ENCODE measurements around the gene TSPYL6. TPM values are rescaled to one million over a fixed set of nuclear protein-coding genes. Genes with fewer than 3 reads are reported as not detected.
A peak's percentile ranks its signal among the peaks of the same experiment; 100 is the strongest.

Gene TSPYL6
- total RNA-seq, 1 donor from 2014 or later, result not detected

- Histone ChIP-seq H3K4me2 (ENCODE audit: low read length) (no peak overlapping the region), H3K27ac (ENCODE audit: low read depth, low read length) (no peak overlapping the region), H3K36me3 (ENCODE audit: insufficient read depth, low read length) (no peaks in the 10 kb centered on the region), H3K9ac (ENCODE audit: low read length) (no peak overlapping the region), H3K4me3 (ENCODE audit: insufficient read depth, low read depth, low read length) (no peak overlapping the region), H3K4me1 (ENCODE audit: insufficient read depth, low read length) (no peaks in the 10 kb centered on the region), H3K27me3 (ENCODE audit: insufficient read depth, low read length) (no peaks in the 10 kb centered on the region), H3K79me2 (ENCODE audit: insufficient read depth, low read length) (no peaks in the 10 kb centered on the region), H3K9me3 (ENCODE audit: insufficient read depth, low read depth, low read length) (no peaks in the 10 kb centered on the region), H2AFZ (ENCODE audit: low read depth, low read length) (no peak overlapping the region), H4K20me1 (ENCODE audit: insufficient read depth, low read length) (no peaks in the 10 kb centered on the region)
- no peaks in the 10 kb centered on the region for H3K27me3 Mint-ChIP-seq (ENCODE audit: low read depth, unreplicated experiment)
- DNase-seq (ENCODE audit: low read depth) (peak; percentile 54), FAIRE-seq (peak; percentile 74)
- peak overlapping the region; percentile 91 for H3K27ac Mint-ChIP-seq (ENCODE audit: unreplicated experiment)
- TF ChIP-seq EZH2 (IDR thresholded peaks at IDR 0.05; ENCODE audit: insufficient read depth, low read length), result no peak
- TF ChIP-seq, protein P1, sequence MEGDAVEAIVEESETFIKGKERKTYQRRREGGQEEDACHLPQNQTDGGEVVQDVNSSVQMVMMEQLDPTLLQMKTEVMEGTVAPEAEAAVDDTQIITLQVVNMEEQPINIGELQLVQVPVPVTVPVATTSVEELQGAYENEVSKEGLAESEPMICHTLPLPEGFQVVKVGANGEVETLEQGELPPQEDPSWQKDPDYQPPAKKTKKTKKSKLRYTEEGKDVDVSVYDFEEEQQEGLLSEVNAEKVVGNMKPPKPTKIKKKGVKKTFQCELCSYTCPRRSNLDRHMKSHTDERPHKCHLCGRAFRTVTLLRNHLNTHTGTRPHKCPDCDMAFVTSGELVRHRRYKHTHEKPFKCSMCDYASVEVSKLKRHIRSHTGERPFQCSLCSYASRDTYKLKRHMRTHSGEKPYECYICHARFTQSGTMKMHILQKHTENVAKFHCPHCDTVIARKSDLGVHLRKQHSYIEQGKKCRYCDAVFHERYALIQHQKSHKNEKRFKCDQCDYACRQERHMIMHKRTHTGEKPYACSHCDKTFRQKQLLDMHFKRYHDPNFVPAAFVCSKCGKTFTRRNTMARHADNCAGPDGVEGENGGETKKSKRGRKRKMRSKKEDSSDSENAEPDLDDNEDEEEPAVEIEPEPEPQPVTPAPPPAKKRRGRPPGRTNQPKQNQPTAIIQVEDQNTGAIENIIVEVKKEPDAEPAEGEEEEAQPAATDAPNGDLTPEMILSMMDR (IDR thresholded peaks at IDR 0.05; ENCODE audit: insufficient read depth, low read depth, low read length), result no peak
- peaks cover 2% of the 10 kb centered on the region for H3K36me3 Mint-ChIP-seq (ENCODE audit: low read depth, unreplicated experiment)
- H3K4me3 Mint-ChIP-seq (ENCODE audit: unreplicated experiment), result no peak overlapping the region
- no peaks in the 10 kb centered on the region for H3K9me3 Mint-ChIP-seq (ENCODE audit: unreplicated experiment)
- peaks cover 11% of the 10 kb centered on the region for H3K4me1 Mint-ChIP-seq (ENCODE audit: low read depth, unreplicated experiment)
These were observed 18.8 kb upstream of the TSPYL6 start for GRCh38 chr2:54274781-54275242.

GRCh38 chr2:54271843-54272627 is 16.0 kb upstream of the TSPYL6 start:
- Histone ChIP-seq H3K9ac (ENCODE audit: low read length) (no peak overlapping the region), H3K27me3 (ENCODE audit: insufficient read depth, low read length) (no peaks in the 10 kb centered on the region), H3K4me3 (ENCODE audit: insufficient read depth, low read depth, low read length) (no peak overlapping the region), H3K9me3 (ENCODE audit: insufficient read depth, low read depth, low read length) (no peaks in the 10 kb centered on the region), H3K36me3 (ENCODE audit: insufficient read depth, low read length) (no peaks in the 10 kb centered on the region), H3K4me1 (ENCODE audit: insufficient read depth, low read length) (no peaks in the 10 kb centered on the region), H3K79me2 (ENCODE audit: insufficient read depth, low read length) (no peaks in the 10 kb centered on the region), H3K4me2 (ENCODE audit: low read length) (no peak overlapping the region), H3K27ac (ENCODE audit: low read depth, low read length) (no peak overlapping the region), H4K20me1 (ENCODE audit: insufficient read depth, low read length) (no peaks in the 10 kb centered on the region), H2AFZ (ENCODE audit: low read depth, low read length) (no peak overlapping the region)
- peaks cover 2% of the 10 kb centered on the region for H3K36me3 Mint-ChIP-seq (ENCODE audit: low read depth, unreplicated experiment)
- no peaks in the 10 kb centered on the region for H3K9me3 Mint-ChIP-seq (ENCODE audit: unreplicated experiment)
- TF ChIP-seq, protein P1 (IDR thresholded peaks at IDR 0.05; ENCODE audit: insufficient read depth, low read depth, low read length), result no peak
- no peak for TF ChIP-seq EZH2 (IDR thresholded peaks at IDR 0.05; ENCODE audit: insufficient read depth, low read length)
- no peak overlapping the region for H3K27ac Mint-ChIP-seq (ENCODE audit: unreplicated experiment)
- no peaks in the 10 kb centered on the region for H3K27me3 Mint-ChIP-seq (ENCODE audit: low read depth, unreplicated experiment)
- FAIRE-seq (no peak), DNase-seq (ENCODE audit: low read depth) (no peak)
- peaks cover 11% of the 10 kb centered on the region for H3K4me1 Mint-ChIP-seq (ENCODE audit: low read depth, unreplicated experiment)
- H3K4me3 Mint-ChIP-seq (ENCODE audit: unreplicated experiment), result no peak overlapping the region

DNA sequence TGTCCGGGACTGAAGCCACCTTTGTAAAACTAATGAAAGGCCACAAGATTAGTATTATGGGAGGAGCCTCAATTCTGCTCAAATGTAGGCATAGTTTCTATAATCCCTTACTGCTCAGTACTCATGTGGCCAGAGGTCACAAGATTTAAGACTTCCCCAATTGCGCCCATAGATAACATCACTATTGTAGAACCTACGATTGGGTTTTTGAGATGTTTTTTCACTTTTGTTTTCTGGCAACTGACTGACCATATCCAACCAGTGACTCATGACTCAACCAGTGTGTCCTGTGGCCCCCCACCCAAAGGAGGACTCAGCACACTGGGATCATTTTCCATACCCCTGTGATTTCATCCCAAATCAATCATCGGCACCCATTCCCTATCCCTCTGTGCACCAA is 15.2 kb upstream of the TSPYL6 start:
- Mint-ChIP-seq H3K4me1 (ENCODE audit: low read depth, unreplicated experiment) (peaks cover 11% of the 10 kb centered on the region), H3K36me3 (ENCODE audit: low read depth, unreplicated experiment) (peaks cover 2% of the 10 kb centered on the region), H3K9me3 (ENCODE audit: unreplicated experiment) (peaks cover under 1% of the 10 kb centered on the region), H3K27me3 (ENCODE audit: low read depth, unreplicated experiment) (no peaks in the 10 kb centered on the region), H3K27ac (ENCODE audit: unreplicated experiment) (no peak overlapping the region), H3K4me3 (ENCODE audit: unreplicated experiment) (no peak overlapping the region)
- TF ChIP-seq EZH2 (IDR thresholded peaks at IDR 0.05; ENCODE audit: insufficient read depth, low read length), result no peak
- TF ChIP-seq, protein P1 (IDR thresholded peaks at IDR 0.05; ENCODE audit: insufficient read depth, low read depth, low read length), result no peak
- Histone ChIP-seq H3K36me3 (ENCODE audit: insufficient read depth, low read length) (no peaks in the 10 kb centered on the region), H3K27ac (ENCODE audit: low read depth, low read length) (no peak overlapping the region), H3K4me3 (ENCODE audit: insufficient read depth, low read depth, low read length) (no peak overlapping the region), H4K20me1 (ENCODE audit: insufficient read depth, low read length) (no peaks in the 10 kb centered on the region), H3K4me2 (ENCODE audit: low read length) (no peak overlapping the region), H3K79me2 (ENCODE audit: insufficient read depth, low read length) (no peaks in the 10 kb centered on the region), H3K27me3 (ENCODE audit: insufficient read depth, low read length) (no peaks in the 10 kb centered on the region), H3K9ac (ENCODE audit: low read length) (no peak overlapping the region), H3K4me1 (ENCODE audit: insufficient read depth, low read length) (no peaks in the 10 kb centered on the region), H2AFZ (ENCODE audit: low read depth, low read length) (no peak overlapping the region), H3K9me3 (ENCODE audit: insufficient read depth, low read depth, low read length) (no peaks in the 10 kb centered on the region)
- FAIRE-seq (no peak), DNase-seq (ENCODE audit: low read depth) (no peak)
